NCI-H446 treated with DMSO at 0.1 percent for 48 hours (cell line): ENCODE results near the gene DAPP1.
"Not testable (repeated sequence)": the region's sequence is repeated elsewhere in the genome, so short reads cannot be mapped to it uniquely, and the experiment has no call there.

ENCODE experiments used
- DNase-seq: peaks from one replicate; lab custom pipeline; 2025; lab: John Stamatoyannopoulos, UW

Gene DAPP1

DNA sequence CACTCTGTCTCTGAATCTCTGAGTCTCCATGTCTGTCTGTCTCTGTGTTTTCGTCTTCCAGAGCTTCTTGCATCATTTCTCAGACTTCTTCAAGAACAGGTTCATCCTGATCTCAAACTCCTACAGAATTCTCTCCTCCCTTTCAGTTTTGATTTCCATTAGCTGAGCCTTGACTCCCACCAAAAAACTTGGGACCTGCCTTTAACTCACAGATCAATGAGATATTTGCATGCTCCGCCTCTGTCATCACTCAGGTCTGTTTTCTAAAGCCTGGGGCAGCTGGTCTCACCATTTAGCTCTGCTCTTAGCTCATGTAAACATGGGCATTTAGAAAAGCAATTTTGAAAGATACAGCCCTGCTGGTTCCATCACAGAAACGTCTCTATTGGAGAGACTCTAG lies 8.6 kb downstream of the DAPP1 start:
- DNase-seq = no peak

DNA sequence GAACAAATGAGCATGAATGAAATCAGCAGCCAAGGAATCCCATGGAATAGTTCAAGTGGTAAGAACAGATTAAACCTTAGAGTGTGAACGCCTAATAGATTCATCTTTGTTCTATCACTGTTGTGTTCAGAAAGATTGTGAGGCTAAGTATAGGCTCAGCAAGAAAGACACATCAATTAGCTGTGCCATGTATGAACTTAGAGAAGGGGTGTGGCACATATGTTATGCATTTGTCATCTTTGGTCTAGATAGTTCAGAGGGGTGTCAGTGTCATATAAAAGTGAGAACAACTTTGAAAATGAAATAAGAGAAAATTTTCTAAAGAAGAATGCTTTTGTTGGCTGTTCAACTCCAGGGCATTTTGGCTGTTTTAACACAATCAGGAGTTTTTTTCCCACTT lies 9.4 kb downstream of the DAPP1 start:
- no peak for DNase-seq

DNA sequence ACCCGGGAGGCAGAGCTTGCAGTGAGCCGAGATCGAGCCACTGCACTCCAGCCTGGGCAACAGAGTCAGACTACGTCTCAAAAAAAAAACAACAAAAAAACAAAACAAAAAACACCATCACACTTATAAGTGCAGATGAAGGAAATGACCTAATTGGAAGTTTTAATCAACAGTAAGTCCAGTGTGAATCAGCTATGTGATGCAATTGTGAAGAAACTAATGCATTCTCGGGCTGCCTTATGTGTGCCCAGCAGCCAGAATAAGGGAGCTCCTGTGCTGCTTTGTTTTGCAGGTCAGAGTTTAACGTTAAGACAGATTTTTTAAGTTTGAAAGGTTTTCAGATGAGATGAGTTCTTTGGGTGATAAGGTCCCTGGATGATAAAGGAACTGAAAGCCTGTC lies 10.8 kb downstream of the DAPP1 start:
- DNase-seq = no peak

DNA sequence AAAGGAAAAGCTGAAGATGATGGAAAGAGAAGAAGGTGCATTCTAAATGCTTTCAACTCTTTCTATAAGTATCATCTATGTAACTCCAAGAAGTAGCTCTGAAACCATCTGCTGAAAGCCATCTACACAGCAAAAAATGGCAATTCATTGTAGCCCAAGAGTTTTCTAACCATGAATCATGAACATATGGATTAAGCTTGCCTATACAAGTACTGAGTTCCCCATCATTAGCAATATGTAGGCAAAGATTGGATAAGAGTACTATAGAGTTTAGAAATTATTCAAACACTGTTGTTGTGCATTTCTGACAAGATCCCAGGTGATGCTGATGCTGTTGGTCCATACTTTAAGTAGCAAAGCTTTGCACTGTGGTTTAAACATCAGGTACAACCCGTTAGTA lies 11.2 kb downstream of the DAPP1 start:
- no peak for DNase-seq

DNA sequence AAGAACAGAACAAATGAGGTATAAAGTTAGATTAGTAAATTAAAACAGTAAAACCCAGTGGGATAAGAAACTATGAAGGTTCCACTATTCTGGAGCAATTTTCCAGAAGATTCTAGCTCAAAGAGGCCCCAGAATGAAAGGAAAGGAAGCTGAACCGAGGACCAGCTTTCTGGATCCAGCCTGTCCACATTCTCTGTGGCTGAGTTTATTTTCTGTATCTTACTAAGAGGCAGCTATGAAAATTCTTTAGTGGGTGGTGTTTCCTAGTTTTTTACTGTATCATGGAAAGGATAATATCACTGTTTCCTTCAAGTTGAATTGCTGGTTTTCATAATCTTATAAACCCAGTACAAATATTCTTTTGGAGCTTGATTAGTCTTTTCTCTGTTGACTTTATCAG lies 11.8 kb downstream of the DAPP1 start:
- no peak for DNase-seq

DNA sequence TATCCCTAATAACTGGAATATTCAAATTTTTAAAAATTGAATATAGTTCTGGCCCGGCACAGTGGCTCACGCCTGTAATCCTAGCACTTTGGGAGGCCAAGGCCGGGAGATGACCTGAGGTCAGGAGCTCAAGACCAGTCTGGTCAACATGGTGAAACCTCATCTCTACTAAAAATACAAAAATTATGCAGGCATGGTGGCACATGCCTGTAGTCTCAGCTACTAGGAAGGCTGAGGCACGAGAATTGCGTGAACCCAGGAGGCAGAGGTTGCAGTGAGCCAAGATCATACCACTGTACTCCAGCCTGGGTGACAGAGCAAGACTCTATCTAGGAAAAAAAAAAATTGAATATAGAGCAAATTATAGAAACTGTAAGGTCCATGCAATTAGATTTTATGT lies 13.4 kb downstream of the DAPP1 start:
- DNase-seq = not testable (repeated sequence)

DNA sequence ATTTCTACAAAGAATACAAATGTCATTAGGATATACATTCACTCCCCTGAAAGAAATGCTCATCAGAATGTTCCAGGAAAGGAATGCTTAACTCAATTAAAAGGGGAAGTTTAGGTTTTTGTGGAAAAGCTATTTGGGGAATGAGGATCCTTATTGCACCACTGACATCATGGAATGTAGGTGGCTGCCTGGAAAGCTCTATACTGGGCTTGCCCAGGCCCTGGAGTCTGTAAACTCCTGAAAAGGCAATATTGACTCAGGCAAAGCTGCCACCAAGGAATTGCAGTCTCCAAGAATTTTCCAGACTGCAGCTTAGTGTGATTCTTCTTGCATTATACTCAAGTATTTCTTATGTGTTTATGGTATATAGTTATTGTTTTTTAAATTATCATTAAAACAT lies 15.7 kb downstream of the DAPP1 start:
- DNase-seq = no peak

DNA sequence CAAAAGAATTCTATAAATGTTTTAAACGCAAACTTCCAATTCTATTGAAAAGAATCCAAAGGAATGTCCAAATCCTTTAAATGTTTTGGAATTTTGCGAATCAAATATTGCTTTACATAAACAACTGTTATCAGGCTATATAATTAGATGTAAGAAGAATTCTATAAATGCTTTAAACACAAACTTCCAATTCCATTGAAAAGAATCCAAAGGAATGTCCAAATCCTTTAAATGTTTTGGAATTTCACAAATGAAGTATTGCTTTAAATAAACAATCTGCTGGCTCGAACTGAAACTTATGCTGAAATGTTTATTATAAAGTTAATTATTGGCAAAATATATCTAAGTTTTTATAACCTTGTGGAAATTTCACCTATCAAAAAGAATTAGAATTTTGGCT lies 16.1 kb downstream of the DAPP1 start:
- no peak for DNase-seq

DNA sequence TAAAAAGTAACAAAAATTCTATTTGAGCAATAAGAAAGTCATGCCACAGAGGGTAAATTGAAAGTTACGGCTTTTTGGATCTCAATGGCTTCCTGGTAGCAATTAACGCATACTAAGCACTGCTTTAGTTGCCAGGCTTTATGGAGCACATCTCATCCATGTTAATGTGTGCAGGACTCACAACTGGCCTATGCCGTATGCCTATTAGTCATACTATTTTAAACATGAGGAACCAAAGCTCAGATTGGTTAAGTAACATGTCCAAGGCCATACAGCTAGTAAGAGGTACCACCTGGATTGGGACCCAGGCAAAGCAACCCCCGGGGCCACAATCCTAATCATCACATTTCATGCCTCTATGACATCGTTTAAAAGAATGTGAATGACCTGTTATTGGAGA lies 17.1 kb downstream of the DAPP1 start:
- DNase-seq = no peak

DNA sequence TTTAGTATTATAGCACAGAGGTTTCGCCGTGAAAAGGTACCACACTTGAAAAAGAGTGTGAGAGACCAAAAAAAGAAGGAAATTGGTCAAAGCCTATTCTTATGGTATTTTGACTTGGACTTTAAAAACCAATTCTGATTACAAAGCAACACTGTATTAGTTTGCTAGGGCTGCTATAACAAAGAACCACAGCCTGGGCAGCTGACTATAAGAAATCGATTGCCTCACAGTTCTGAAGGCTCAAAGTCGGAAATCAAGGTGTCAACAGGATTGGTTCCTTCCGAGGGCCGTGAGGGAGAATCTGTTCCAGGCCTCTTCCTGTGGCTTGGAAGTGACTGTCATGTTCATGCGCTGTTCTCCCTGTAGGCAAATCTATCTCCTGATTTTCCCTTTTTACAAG lies 17.9 kb downstream of the DAPP1 start:
- DNase-seq = no peak

DNA sequence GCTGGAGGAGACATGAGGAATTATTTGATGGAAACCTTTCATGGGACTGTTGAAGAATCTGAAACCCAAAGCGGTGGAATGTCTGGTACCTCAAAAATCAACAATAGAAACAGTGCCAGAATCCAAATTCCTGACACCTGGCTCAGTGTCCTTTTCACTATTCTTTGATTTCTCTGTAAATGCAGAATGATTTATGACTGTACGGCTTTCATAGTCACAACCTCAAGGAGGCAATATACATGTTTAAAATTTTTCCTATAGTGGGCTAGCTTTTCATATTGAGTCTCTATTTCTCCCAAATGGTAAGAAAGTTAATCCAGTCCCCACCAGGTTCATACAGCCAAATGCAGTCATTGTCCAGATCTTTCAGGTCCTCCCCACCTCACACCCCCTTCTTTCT lies 19.3 kb downstream of the DAPP1 start:
- DNase-seq = no peak

DNA sequence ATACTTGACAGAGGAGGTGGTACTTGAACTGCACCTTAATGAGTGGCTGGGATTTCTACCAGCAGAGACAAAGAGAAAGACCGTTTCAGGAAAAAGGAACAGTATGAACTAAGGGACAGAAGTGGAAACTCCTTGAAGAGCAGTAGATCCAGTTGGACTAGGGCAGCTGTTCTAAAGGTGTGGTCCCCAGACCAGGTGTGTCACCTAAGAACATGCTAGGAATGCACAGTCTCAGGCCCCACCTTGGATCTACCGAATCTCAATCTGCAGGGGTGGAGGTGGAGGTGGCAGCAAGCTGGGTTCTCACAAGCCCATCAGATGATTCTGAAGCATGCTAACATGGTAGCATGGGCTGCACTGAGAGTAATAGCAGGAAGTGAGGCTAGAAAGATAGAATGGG lies 22.3 kb downstream of the DAPP1 start:
- no peak for DNase-seq

DNA sequence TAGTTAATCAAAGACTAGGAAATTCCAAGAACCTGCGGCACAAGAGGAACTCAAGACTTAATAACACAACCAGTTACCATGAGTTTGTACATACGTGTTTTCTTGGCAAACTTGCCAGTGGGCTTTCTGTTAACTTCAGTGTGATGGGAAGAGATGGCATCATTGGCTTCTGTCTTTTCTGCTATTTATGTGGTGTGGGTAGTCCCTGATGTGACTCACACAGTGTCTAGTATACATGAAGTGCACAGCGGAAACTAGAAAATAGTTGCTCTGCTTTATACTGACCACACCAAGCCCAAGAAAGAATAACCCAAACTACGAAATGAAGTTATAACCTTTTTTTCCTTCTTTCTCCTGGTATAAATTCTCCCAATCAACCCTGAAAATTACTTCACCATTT lies 24.5 kb downstream of the DAPP1 start:
- DNase-seq = no peak

DNA sequence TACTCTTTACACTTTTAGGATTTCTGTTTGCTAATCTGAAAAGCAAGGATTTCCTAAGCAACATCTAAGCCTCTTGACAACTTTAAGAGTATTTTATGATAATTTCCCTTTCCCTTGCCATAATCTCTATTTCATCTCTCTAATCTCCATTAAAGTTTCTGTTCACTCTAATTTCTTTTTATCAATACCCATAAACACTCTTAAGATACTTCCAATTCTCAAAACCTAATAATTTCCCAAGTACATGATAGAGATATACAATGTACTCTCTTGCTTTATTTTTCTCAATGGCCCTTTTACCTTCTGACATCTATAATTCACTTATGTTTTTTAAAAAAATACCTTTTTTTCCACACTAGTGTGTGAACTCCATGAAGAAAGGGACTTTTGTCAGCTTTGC lies 26.8 kb downstream of the DAPP1 start:
- DNase-seq = no peak

DNA sequence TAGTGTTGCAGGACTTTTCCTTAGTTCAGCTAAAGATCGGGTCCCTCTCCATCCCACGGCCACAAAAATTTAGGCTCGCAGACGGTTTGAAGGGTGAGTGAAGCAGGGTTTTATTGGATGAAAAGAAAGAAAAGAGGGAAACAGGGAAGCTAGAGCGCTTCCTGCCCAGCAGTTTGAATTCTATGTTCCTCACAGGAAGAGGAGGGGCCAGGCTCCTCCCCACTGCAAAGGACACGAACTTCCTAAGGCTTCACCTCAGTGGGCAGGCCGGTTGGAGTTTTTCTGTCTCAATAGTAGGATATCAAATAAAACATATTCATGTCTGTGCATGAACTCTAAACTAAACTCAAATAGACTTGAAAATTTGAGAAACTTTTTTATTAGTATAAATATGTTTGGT lies 27.4 kb downstream of the DAPP1 start:
- DNase-seq = no peak

DNA sequence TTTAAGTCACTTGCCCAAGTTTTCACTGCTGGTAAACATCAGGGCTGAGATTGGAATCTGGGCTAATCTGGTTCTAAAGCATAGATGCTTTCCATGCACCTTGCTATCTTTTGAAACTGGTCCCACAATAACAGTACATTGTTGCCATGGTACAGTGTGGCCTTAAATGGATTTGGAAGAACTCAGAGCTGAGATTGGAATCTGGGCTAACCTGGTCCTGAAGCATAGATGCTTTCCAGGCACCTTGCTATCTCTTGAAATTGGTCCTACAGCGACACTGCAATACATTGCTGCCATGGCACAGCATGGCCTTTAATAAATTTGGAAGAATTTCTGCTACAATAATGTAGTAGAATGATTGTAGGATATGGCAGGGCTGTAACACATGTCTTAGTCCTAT lies 28.6 kb downstream of the DAPP1 start:
- no peak for DNase-seq

DNA sequence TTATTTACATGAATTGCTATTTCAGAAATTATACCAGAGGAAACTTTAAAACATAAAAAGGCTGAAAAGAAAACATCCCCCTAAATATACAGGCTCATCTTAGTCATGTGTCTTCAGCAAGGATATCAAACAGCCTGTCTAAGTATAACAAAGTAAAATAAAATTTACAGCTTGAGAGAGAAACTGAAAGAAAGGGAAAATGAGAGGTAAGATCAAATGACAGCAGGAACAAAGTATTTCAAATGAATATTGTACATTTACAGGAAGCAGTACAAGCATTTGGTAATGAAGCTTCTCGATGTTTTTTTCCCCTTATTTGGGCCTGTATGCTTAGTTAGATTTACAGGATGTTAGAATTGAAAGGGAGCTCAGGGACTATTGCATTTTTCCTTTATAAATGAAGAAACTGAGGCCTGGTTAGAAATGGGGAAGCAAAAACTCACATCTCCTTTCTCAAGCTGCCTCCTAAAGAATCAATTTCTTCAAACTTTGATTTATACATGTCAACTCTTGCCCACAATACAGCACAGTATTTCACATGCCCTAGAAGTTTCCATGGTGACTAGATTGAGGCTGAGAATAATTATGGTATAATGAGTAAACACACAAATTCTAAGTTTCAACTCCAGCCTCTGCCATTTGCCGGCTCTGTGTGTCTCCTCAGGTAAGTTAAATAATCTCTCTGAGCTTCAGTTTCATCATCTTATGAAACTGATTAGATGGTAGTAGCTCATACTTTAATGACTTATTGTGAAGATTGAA lies 29.3 kb downstream of the DAPP1 start:
- no peak for DNase-seq

DNA sequence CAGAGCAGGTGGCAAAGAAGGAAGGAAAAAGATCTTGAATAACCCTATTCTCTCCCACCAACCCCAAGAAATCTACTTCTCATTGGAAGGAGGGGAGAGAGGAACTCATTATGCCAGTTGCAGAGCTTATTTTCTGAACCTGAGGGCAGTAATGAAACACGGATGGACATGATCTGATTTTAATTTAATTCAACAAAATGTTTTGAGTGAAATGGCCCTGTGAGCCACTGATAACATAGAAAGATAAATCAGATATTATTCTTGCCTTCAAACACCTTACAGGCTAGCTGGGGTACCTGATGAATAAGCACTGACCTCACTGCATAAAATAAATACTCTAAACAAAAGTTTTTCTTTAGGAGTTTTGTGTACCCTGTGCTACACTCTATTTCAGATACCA lies 30.3 kb downstream of the DAPP1 start:
- no peak for DNase-seq

DNA sequence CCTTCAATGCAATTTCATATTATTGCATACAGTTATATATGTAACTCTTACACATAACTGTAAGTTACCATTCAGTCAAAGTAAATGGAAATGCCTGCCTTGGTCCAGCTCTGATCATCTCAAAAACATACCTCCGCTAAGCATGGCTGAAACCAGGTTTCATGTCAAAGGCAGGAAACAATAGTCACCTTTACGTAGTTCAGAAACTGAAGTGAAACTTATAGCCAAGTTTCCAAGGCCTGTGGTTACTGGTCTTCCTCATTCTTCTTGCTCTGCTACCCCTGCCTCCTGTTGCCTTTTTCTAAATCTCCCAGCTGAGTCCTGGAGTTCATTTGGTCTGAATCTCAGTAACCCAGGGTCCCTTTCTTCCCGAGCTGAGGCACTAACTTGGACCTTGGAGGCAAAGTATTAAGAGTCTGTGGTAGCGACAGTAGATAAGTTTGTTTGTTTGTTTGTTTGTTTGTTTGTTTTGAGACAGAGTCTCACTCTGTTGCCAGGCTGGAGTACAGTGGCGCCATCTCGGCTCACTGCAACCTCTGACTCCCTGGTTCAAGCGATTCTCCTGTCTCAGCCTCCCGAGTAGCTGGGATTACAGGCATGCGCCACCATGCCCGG lies 30.8 kb downstream of the DAPP1 start:
- DNase-seq = no peak

DNA sequence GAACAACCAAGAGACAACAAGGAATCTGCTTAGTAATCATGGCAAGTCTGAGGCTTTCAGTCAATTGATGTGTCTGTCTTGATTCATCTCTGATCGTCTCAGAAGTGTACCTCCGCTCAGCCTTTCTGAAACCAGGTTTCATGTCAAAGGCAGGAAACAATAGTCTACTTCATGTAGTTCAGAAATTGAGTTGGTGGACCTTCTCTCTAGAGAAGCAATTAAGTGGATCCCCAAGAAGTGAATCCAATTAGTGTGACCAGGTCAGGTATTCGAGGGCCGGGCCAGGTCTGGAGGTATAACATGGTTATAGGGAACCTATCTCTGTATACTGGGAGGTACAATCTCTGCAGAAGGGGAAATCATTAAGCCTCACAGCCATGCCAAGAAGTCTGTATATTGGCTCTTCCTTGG lies 32.0 kb downstream of the DAPP1 start:
- no peak for DNase-seq

DNA sequence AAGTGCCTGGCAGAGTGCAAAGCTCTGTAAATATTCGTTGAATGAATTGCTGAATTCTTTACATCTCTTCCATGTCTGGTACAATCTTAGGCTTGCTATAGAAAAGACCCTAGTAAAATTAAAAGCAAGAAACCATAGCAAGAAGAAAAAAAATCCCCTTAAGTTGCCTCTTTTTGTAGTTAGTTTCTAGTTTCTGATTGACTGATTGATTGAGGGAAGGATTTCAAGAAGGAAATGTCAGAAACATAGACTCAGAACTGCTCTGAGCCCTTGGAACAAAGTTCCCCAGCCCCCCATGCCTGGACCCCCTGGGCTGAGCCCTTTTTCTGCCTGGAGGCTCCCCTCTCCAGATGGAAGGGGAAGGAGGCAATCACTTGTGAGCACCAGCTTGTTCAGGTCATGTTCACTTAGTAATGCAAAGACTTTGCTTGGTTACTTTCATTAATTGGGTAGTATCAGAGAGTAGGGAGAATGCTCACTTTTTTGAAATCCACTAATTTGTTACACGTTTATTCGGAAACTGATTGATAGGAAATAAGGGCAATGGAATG lies 35.6 kb downstream of the DAPP1 start:
- DNase-seq = no peak

DNA sequence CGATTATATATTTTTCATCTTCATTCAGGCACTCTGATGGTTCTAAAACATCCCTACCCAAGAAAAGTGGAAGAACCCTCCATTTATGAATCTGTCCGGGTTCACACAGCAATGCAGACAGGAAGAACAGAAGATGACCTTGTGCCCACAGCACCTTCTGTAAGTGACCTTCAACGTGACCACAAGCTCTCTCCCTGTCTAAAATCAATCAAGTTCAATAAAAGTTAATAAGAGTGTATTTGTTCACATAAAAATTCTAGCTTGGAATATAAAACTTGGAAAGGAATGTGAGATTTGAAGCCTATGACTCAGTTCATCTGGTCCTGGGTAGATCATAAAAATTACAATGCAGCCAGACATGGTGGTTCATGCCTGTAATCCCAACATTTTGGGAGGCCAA lies 36.6 kb downstream of the DAPP1 start:
- no peak for DNase-seq

DNA sequence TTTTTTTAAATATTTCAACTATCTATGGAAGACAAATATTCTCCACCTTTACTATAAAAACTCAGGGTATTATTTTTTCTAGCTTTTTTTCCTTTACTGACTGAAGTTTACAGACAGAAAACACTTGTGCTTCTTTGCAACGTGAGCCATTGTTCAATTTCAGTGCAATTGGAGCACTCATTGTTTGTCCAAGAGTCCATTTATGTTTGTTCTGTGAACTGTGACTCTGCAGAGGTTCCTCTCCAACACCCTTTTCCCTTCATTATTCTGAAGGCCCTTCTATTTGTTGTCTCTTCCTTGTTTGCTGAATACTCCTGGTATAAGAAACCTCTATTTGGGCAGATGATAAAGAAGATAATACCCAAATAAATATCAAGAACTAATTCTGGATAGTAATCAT lies 37.4 kb downstream of the DAPP1 start:
- DNase-seq = no peak

DNA sequence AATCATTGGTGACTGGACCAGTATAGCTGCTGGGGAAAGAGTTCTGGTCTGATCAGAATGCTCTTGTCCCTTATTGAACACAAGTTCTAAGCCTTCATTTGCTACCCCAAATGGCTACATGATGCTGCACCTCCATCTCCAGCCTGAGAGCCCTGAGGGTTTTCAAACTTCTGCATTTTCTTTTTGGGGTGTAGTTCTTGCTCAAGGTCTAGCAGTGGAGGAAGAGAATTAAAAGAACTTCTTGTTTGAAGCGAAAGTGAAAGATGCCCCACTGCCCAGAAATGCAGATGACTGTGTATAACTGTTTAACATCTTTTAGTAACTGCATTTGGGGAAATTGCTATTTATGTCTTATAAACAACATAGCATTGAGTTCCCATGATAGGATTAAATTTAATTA lies 39.1 kb downstream of the DAPP1 start:
- DNase-seq = no peak
